ENCODE measurements around the gene MGMT. TPM values are rescaled to one million over a fixed set of nuclear protein-coding genes. Genes with fewer than 3 reads are reported as not detected.

The MGMT gene
- total and polyA plus RNA-seq, 7 donors = 4.2 to 13.3 (median 7.5) TPM

GRCh38 chr10:129767751-129768150 is 300.7 kb downstream of the MGMT start:
- Histone ChIP-seq H3K9me3 (no peaks in the 10 kb centered on the region), H3K4me1 (no peaks in the 10 kb centered on the region), H3K4me3 (no peak overlapping the region), H3K36me3 (ENCODE audit: insufficient read depth in 1 of 2, low read depth in 1 of 2) (peaks cover 0 to 5% of the 10 kb centered on the region in 2 donors), H3K27me3 (ENCODE audit: insufficient read depth in 3 of 3, low read length in 2 of 3) (no peaks in the 10 kb centered on the region), H3K27ac (no peak overlapping the region)
- ATAC-seq (no peak), DNase-seq (no peak)
- intact Hi-C loops (cut with DNase I) = no loop called here
- 96 to 97% (median 97%) methylated on average over 10 of the region's 10 CpGs for WGBS, 3 donors
- TF ChIP-seq CTCF (IDR thresholded peaks at IDR 0.05) = no peak

GRCh38 chr10:129768437-129769355 is 301.7 kb downstream of the MGMT start:
- intact Hi-C loops (cut with DNase I) = no loop called here
- DNase-seq (no peak), ATAC-seq (no peak)
- H3K36me3 ChIP-seq (ENCODE audit: insufficient read depth in 1 of 2, low read depth in 1 of 2) = peaks cover 0 to 5% of the 10 kb centered on the region in 2 donors
- no peak overlapping the region for H3K4me3 ChIP-seq
- no peaks in the 10 kb centered on the region for H3K27me3 ChIP-seq (ENCODE audit: insufficient read depth in 3 of 3, low read length in 2 of 3)
- no peaks in the 10 kb centered on the region for H3K4me1 ChIP-seq
- H3K9me3 ChIP-seq = no peaks in the 10 kb centered on the region
- TF ChIP-seq CTCF (IDR thresholded peaks at IDR 0.05) = no peak
- 93 to 94% (median 93%) methylated on average over 42 to 44 of the region's 44 CpGs for WGBS, 3 donors
- no peak overlapping the region for H3K27ac ChIP-seq

- Histone ChIP-seq H3K9me3 (no peaks in the 10 kb centered on the region), H3K27ac (no peak overlapping the region), H3K4me1 (no peaks in the 10 kb centered on the region), H3K4me3 (no peak overlapping the region), H3K27me3 (ENCODE audit: insufficient read depth in 3 of 3, low read length in 2 of 3) (no peaks in the 10 kb centered on the region), H3K36me3 (ENCODE audit: insufficient read depth in 1 of 2, low read depth in 1 of 2) (peaks cover 0 to 5% of the 10 kb centered on the region in 2 donors)
- intact Hi-C loops (cut with DNase I) = no loop called here
- no peak for ATAC-seq
- 92 to 95% (median 94%) methylated on average over 24 of the region's 24 CpGs for WGBS, 3 donors
- DNase-seq = no peak
- TF ChIP-seq CTCF (IDR thresholded peaks at IDR 0.05) = no peak
Measured at GRCh38 chr10:129769381-129770116, 302.5 kb downstream of the MGMT start.

- H3K4me1 ChIP-seq = no peaks in the 10 kb centered on the region
- no peak overlapping the region for H3K27ac ChIP-seq
- H3K9me3 ChIP-seq = no peaks in the 10 kb centered on the region
- no peak overlapping the region for H3K4me3 ChIP-seq
- WGBS, 3 donors = 89 to 96% (median 94%) methylated on average over 14 of the region's 14 CpGs
- DNase-seq (no peak), ATAC-seq (no peak)
- peaks cover 0 to 5% of the 10 kb centered on the region in 2 donors for H3K36me3 ChIP-seq (ENCODE audit: insufficient read depth in 1 of 2, low read depth in 1 of 2)
- intact Hi-C loops (cut with DNase I) = no loop called here
- no peaks in the 10 kb centered on the region for H3K27me3 ChIP-seq (ENCODE audit: insufficient read depth in 3 of 3, low read length in 2 of 3)
- TF ChIP-seq CTCF (IDR thresholded peaks at IDR 0.05) = no peak
Measured at GRCh38 chr10:129770286-129770685, 303.2 kb downstream of the MGMT start.
